GM23338 (cell line): ENCODE data around the gene NIFK. TPM values are rescaled to one million over a fixed set of nuclear protein-coding genes. Genes with fewer than 3 reads are reported as not detected.
A peak's percentile ranks its signal among the peaks of the same experiment; 100 is the strongest.

Source experiments
- ATAC-seq: fragments of 200-7000 bp; cut with Tn5 transposase; 3 replicates; pipeline ENCODE4 v1.9.1; 2020
- DNase-seq: peaks from one replicate; pipeline ENCODE4 v3.0.0-alpha.2; 2015; ENCODE audit warnings: low spot score
- H2AFZ ChIP-seq: fragments of 200-600 bp; sonication (generic); 2 replicates; pipeline ENCODE4 v1.8.0; 2016; ENCODE audit warnings: antibody characterized with exemption, mild to moderate bottlenecking, moderate library complexity
- H3F3A ChIP-seq: fragments of 200-600 bp; sonication (generic); replicated peaks from 2 replicates; pipeline ENCODE4 v1.8.0; 2017; ENCODE audit warnings: antibody characterized with exemption, mixed run types, low read depth
- H3K27ac ChIP-seq: fragments of 200-600 bp; sonication (generic); 2 replicates; pipeline ENCODE4 v1.6.1; 2016; ENCODE audit warnings: low read depth
- H3K27me3 ChIP-seq: fragments of 200-600 bp; sonication (generic); 2 replicates; pipeline ENCODE4 v1.8.0; 2016; ENCODE audit warnings: mild to moderate bottlenecking, mixed run types, moderate library complexity; ENCODE audit not compliant: insufficient read depth
- H3K36me3 ChIP-seq: fragments of 200-600 bp; sonication (generic); 2 replicates; pipeline ENCODE4 v1.8.0; 2016; ENCODE audit warnings: mild to moderate bottlenecking; ENCODE audit not compliant: insufficient read depth
- H3K4me1 ChIP-seq: fragments of 200-600 bp; sonication (generic); 2 replicates; pipeline ENCODE4 v1.8.0; 2016; ENCODE audit warnings: mild to moderate bottlenecking, moderate library complexity; ENCODE audit not compliant: insufficient read depth
- H3K4me2 ChIP-seq: fragments of 200-600 bp; sonication (generic); 2 replicates; pipeline ENCODE4 v1.7.1; 2017; ENCODE audit warnings: mixed run types
- H3K4me3 ChIP-seq: fragments of 200-600 bp; sonication (generic); 2 replicates; pipeline ENCODE4 v1.6.1; 2016; ENCODE audit warnings: mixed run types
- H3K79me2 ChIP-seq: fragments of 200-600 bp; sonication (generic); replicated peaks from 2 replicates; pipeline ENCODE4 v1.8.0; 2017; ENCODE audit warnings: mild to moderate bottlenecking; ENCODE audit not compliant: insufficient read depth
- H3K9me2 ChIP-seq: fragments of 200-600 bp; sonication (generic); 2 replicates; pipeline ENCODE4 v1.8.0; 2017; ENCODE audit not compliant: insufficient read depth
- H4K20me1 ChIP-seq: fragments of 200-600 bp; sonication (generic); replicated peaks from 2 replicates; pipeline ENCODE4 v1.8.0; 2017; ENCODE audit warnings: mild to moderate bottlenecking; ENCODE audit not compliant: insufficient read depth
- H3K27ac Mint-ChIP-seq: 2 replicates; pipeline ENCODE4 v1.8.0; 2020; ENCODE audit warnings: inconsistent platforms, mild to moderate bottlenecking, moderate library complexity, mixed read lengths
- H3K27me3 Mint-ChIP-seq: 3 replicates; pipeline ENCODE4 v1.8.0; 2022; ENCODE audit warnings: low read depth, mild to moderate bottlenecking, moderate library complexity, mixed read lengths, inconsistent platforms; ENCODE audit not compliant: insufficient read depth, poor library complexity
- H3K36me3 Mint-ChIP-seq: 3 replicates; pipeline ENCODE4 v1.8.0; 2021; ENCODE audit warnings: low read depth, mild to moderate bottlenecking, inconsistent platforms, moderate library complexity, mixed read lengths
- H3K4me1 Mint-ChIP-seq: 3 replicates; pipeline ENCODE4 v1.8.0; 2020; ENCODE audit warnings: mild to moderate bottlenecking, inconsistent platforms, mixed read lengths
- H3K4me3 Mint-ChIP-seq: 3 replicates; pipeline ENCODE4 v1.8.0; 2021; ENCODE audit warnings: moderate library complexity, mild to moderate bottlenecking, inconsistent platforms, mixed read lengths
- H3K9me3 Mint-ChIP-seq: 3 replicates; pipeline ENCODE4 v1.8.0; 2020; ENCODE audit warnings: moderate library complexity, mild to moderate bottlenecking, inconsistent platforms, mixed read lengths
- CREB1 ChIP-seq: fragments of 250-450 bp; sonication (Bioruptor Pico); IDR thresholded peaks from 2 replicates; pipeline ENCODE4 v1.5.0; 2020; ENCODE audit warnings: low read depth, mild to moderate bottlenecking, moderate library complexity
- EZH2 ChIP-seq: fragments of 200-600 bp; sonication (generic); IDR thresholded peaks from one replicate; pipeline ENCODE4 v1.8.0; 2017; ENCODE audit warnings: antibody characterized with exemption, mild to moderate bottlenecking, low read depth; ENCODE audit not compliant: unreplicated experiment
- EZH2phosphoT487 ChIP-seq: fragments of 200-600 bp; sonication (generic); IDR thresholded peaks from one replicate; pipeline ENCODE4 v1.8.1; 2018; ENCODE audit warnings: antibody characterized with exemption; ENCODE audit not compliant: unreplicated experiment
- JUNB ChIP-seq: IDR thresholded peaks from one replicate; pipeline ENCODE4 v1.6.1; 2016; ENCODE audit warnings: antibody characterized with exemption; ENCODE audit not compliant: unreplicated experiment
- NANOG ChIP-seq: IDR thresholded peaks from 2 replicates; pipeline ENCODE4 v1.6.1; 2016; ENCODE audit warnings: antibody characterized with exemption, borderline replicate concordance
- POLR2AphosphoS5 ChIP-seq: IDR thresholded peaks from 2 replicates; pipeline ENCODE4 v1.6.1; 2016; ENCODE audit warnings: antibody characterized with exemption, low read depth
- STAT1 ChIP-seq: IDR thresholded peaks from one replicate; pipeline ENCODE4 v1.6.1; 2016; ENCODE audit warnings: antibody characterized with exemption; ENCODE audit not compliant: unreplicated experiment
- ZNF114 ChIP-seq: fragments of 250-450 bp; sonication (Bioruptor Pico); IDR thresholded peaks from 2 replicates; pipeline ENCODE4 v1.5.0; 2020; ENCODE audit warnings: mild to moderate bottlenecking, moderate library complexity
- ZNF331 ChIP-seq: fragments of 250-450 bp; sonication (Bioruptor Pico); IDR thresholded peaks from 2 replicates; pipeline ENCODE4 v1.5.0; 2020; ENCODE audit warnings: low read depth, mild to moderate bottlenecking, moderate library complexity
- polyA plus RNA-seq: library from polyadenylated mRNA; unstranded; fragments of >200 nt; fragmentation: Nextera tagmentation; extraction: Ambion mirVana; gene quantifications from 2 replicates; pipeline ENCODE4 v1.2.1, GENCODE V29; 2016
- total RNA-seq: library from RNA; depleted of rRNA; stranded (reverse); fragments of >200 nt; shearing (Covaris generic); gene quantifications from 2 replicates; pipeline ENCODE4 v1.2.3, GENCODE V29; 2014
- TF ChIP-seq, protein P1 (sequence below), 2 experiments: fragments of 200-600 bp in 1 of 2; sonication (generic) in 1 of 2; conservative IDR thresholded peaks; 2 replicates each; pipeline versions ENCODE4 v1.5.1 to v1.6.1; 2016 to 2017; ENCODE audit warnings: antibody characterized with exemption in 2 of 2, low read depth in 2 of 2, mild to moderate bottlenecking in 2 of 2, moderate library complexity in 1 of 2
- TF ChIP-seq, protein P2 (sequence below): fragments of 250-450 bp; sonication (Bioruptor Pico); IDR thresholded peaks from 2 replicates; pipeline ENCODE4 v1.5.0; 2020; ENCODE audit warnings: mild to moderate bottlenecking, moderate library complexity
- TF ChIP-seq, protein P3 (sequence below): IDR thresholded peaks from 2 replicates; pipeline ENCODE4 v1.6.1; 2016; ENCODE audit warnings: antibody characterized with exemption

Gene NIFK
- total and polyA plus RNA-seq, 2 experiments from 2014 or later, result 106 to 289 TPM

DNA sequence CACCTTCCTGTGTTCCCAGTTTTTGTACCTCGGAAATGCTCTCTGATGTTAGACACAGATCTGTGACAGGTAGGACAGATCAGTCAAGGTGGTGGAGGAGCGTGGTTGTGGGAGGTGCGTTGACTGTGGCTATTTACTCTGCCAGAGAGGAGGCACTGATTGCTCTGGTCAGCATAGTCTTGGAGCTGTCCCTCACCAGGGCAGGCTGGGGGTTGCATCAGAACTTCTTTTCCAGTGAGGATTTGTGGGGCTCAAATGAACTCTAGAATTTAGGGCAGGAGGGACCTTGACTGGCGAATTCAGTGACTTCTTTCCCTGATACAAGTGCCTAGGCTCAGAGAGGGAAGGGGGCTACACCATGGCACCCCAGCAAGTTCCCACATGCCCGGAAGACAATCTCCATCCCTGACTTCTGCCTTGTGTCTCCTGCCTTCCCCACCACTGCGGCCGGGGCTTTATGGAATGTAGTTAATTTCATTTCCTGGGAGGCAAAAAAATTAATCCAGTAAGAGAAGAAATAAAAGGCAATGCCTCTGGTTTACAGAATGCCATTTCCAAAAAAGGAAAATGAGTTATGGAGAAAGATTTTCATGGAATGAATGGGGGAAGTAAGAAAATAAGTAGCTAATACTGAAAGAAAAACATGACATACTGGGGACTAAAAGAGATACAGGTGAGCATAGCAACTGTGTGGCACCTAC lies 26.1 kb downstream of the NIFK start (continued):
- TF ChIP-seq, protein P1, sequence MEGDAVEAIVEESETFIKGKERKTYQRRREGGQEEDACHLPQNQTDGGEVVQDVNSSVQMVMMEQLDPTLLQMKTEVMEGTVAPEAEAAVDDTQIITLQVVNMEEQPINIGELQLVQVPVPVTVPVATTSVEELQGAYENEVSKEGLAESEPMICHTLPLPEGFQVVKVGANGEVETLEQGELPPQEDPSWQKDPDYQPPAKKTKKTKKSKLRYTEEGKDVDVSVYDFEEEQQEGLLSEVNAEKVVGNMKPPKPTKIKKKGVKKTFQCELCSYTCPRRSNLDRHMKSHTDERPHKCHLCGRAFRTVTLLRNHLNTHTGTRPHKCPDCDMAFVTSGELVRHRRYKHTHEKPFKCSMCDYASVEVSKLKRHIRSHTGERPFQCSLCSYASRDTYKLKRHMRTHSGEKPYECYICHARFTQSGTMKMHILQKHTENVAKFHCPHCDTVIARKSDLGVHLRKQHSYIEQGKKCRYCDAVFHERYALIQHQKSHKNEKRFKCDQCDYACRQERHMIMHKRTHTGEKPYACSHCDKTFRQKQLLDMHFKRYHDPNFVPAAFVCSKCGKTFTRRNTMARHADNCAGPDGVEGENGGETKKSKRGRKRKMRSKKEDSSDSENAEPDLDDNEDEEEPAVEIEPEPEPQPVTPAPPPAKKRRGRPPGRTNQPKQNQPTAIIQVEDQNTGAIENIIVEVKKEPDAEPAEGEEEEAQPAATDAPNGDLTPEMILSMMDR (conservative IDR thresholded peaks at IDR 0.05; ENCODE audit: low read depth in 2 of 2), result no peak
- no peak for TF ChIP-seq NANOG
- no peak for TF ChIP-seq POLR2AphosphoS5
- TF ChIP-seq STAT1, result no peak
- no peak for TF ChIP-seq ZNF331 (CRISPR knock-in tag)

DNA sequence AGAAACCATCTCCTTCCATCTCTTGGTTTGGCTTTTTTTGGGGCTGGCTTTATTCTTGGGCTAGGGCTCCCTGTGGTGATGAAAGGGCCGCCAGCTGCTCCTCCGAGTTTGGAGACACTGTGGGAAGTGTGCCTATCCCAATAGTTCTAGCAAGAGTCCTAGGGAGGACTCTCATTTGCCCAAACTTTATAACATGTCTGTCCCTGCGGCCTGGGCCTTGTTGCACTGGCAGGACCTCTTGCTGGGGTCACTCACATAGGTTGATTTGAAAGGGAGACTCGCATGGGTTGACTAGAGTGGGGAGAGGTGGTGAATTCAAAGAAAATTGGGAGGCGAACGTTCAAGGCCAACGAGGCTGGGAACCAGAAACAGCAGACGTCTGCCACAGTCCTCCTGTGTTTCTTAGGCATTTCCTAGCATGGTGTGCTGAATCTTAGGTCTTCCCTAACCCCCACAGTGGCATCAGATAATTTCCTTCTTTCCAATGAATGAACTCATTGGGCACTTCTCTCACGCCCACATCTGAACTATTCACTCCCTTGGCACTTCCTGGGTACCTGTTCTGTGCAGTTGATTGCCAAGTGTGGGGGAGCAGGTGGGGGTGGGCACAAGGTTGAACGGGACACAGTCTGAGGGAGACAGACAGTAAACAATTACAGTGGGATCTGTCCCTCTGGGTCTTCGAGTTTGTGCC lies 26.8 kb downstream of the NIFK start:
- Histone ChIP-seq H3K4me2 (no peak overlapping the region), H3F3A (no peaks in the 10 kb centered on the region), H3K4me3 (no peak overlapping the region), H3K36me3 (no peaks in the 10 kb centered on the region; the same call in 1 of the 2 replicates), H4K20me1 (no peaks in the 10 kb centered on the region), H2AFZ (peak overlapping the region; percentile 80), H3K9me2 (no peaks in the 10 kb centered on the region), H3K4me1 (no peaks in the 10 kb centered on the region; the same call in 1 of the 2 replicates), H3K79me2 (no peaks in the 10 kb centered on the region), H3K27me3 (no peaks in the 10 kb centered on the region), H3K27ac (no peak overlapping the region)
- no peak overlapping the region for H3K4me3 Mint-ChIP-seq
- DNase-seq (no peak), ATAC-seq (peak; percentile 36; the same call in 2 of the 3 replicates)
- no peaks in the 10 kb centered on the region for H3K9me3 Mint-ChIP-seq
- no peaks in the 10 kb centered on the region; the same call in 2 of the 3 replicates for H3K36me3 Mint-ChIP-seq
- peaks cover 24% of the 10 kb centered on the region for H3K4me1 Mint-ChIP-seq
- H3K27ac Mint-ChIP-seq, result no peak overlapping the region
- no peaks in the 10 kb centered on the region for H3K27me3 Mint-ChIP-seq
- TF ChIP-seq, protein P1 (conservative IDR thresholded peaks at IDR 0.05; ENCODE audit: low read depth in 2 of 2), result no peak
- TF ChIP-seq, protein P2, sequence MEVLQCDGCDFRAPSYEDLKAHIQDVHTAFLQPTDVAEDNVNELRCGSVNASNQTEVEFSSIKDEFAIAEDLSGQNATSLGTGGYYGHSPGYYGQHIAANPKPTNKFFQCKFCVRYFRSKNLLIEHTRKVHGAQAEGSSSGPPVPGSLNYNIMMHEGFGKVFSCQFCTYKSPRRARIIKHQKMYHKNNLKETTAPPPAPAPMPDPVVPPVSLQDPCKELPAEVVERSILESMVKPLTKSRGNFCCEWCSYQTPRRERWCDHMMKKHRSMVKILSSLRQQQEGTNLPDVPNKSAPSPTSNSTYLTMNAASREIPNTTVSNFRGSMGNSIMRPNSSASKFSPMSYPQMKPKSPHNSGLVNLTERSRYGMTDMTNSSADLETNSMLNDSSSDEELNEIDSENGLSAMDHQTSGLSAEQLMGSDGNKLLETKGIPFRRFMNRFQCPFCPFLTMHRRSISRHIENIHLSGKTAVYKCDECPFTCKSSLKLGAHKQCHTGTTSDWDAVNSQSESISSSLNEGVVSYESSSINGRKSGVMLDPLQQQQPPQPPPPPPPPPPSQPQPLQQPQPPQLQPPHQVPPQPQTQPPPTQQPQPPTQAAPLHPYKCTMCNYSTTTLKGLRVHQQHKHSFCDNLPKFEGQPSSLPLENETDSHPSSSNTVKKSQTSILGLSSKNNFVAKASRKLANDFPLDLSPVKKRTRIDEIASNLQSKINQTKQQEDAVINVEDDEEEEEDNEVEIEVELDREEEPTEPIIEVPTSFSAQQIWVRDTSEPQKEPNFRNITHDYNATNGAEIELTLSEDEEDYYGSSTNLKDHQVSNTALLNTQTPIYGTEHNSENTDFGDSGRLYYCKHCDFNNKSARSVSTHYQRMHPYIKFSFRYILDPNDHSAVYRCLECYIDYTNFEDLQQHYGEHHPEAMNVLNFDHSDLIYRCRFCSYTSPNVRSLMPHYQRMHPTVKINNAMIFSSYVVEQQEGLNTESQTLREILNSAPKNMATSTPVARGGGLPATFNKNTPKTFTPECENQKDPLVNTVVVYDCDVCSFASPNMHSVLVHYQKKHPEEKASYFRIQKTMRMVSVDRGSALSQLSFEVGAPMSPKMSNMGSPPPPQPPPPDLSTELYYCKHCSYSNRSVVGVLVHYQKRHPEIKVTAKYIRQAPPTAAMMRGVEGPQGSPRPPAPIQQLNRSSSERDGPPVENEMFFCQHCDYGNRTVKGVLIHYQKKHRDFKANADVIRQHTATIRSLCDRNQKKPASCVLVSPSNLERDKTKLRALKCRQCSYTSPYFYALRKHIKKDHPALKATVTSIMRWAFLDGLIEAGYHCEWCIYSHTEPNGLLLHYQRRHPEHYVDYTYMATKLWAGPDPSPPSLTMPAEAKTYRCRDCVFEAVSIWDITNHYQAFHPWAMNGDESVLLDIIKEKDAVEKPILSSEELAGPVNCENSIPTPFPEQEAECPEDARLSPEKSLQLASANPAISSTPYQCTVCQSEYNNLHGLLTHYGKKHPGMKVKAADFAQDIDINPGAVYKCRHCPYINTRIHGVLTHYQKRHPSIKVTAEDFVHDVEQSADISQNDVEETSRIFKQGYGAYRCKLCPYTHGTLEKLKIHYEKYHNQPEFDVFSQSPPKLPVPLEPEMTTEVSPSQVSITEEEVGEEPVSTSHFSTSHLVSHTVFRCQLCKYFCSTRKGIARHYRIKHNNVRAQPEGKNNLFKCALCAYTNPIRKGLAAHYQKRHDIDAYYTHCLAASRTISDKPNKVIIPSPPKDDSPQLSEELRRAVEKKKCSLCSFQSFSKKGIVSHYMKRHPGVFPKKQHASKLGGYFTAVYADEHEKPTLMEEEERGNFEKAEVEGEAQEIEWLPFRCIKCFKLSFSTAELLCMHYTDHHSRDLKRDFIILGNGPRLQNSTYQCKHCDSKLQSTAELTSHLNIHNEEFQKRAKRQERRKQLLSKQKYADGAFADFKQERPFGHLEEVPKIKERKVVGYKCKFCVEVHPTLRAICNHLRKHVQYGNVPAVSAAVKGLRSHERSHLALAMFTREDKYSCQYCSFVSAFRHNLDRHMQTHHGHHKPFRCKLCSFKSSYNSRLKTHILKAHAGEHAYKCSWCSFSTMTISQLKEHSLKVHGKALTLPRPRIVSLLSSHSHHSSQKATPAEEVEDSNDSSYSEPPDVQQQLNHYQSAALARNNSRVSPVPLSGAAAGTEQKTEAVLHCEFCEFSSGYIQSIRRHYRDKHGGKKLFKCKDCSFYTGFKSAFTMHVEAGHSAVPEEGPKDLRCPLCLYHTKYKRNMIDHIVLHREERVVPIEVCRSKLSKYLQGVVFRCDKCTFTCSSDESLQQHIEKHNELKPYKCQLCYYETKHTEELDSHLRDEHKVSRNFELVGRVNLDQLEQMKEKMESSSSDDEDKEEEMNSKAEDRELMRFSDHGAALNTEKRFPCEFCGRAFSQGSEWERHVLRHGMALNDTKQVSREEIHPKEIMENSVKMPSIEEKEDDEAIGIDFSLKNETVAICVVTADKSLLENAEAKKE (CRISPR knock-in tag), result no peak
- no peak for TF ChIP-seq ZNF114 (CRISPR knock-in tag)
- TF ChIP-seq, protein P3, sequence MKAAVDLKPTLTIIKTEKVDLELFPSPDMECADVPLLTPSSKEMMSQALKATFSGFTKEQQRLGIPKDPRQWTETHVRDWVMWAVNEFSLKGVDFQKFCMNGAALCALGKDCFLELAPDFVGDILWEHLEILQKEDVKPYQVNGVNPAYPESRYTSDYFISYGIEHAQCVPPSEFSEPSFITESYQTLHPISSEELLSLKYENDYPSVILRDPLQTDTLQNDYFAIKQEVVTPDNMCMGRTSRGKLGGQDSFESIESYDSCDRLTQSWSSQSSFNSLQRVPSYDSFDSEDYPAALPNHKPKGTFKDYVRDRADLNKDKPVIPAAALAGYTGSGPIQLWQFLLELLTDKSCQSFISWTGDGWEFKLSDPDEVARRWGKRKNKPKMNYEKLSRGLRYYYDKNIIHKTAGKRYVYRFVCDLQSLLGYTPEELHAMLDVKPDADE, result no peak
- no peak for TF ChIP-seq POLR2AphosphoS5
- TF ChIP-seq JUNB, result no peak
- TF ChIP-seq STAT1, result no peak
- no peak for TF ChIP-seq EZH2
- TF ChIP-seq ZNF331 (CRISPR knock-in tag), result no peak
- TF ChIP-seq CREB1 (CRISPR knock-in tag), result no peak
- TF ChIP-seq EZH2phosphoT487, result no peak
- TF ChIP-seq NANOG, result no peak
